DOHH2 (cell line): ENCODE results near the gene DDX43.

Experiments
- H3F3A ChIP-seq: fragments of 200-600 bp; sonication (generic), shearing (Covaris generic); 2 replicates; pipeline ENCODE4 v1.6.0; 2016; ENCODE audit warnings: antibody characterized with exemption, mild to moderate bottlenecking; ENCODE audit not compliant: control insufficient read depth, insufficient read depth
- H3K27ac ChIP-seq: fragments of 200-600 bp; sonication (generic); 2 replicates; pipeline ENCODE4 v1.5.1; 2014; ENCODE audit warnings: low read depth, mild to moderate bottlenecking, low read length, moderate library complexity
- H3K27me3 ChIP-seq: fragments of 200-600 bp; sonication (generic); 2 replicates; pipeline ENCODE4 v1.6.1; 2014; ENCODE audit warnings: mild to moderate bottlenecking, low read length, mixed read lengths; ENCODE audit not compliant: control insufficient read depth
- H3K36me3 ChIP-seq: fragments of 200-600 bp; sonication (generic); 2 replicates; pipeline ENCODE4 v1.6.1; 2014; ENCODE audit warnings: mild to moderate bottlenecking, low read length, moderate library complexity, mixed read lengths; ENCODE audit not compliant: control insufficient read depth
- H3K4me1 ChIP-seq: fragments of 200-600 bp; sonication (generic); 2 replicates; pipeline ENCODE4 v1.6.1; 2014; ENCODE audit warnings: mild to moderate bottlenecking, low read length, mixed read lengths; ENCODE audit not compliant: control insufficient read depth
- H3K4me2 ChIP-seq: fragments of 200-600 bp; sonication (generic); 2 replicates; pipeline ENCODE4 v1.6.0; 2014; ENCODE audit warnings: mild to moderate bottlenecking, low read length, moderate library complexity
- H3K4me3 ChIP-seq: fragments of 200-600 bp; sonication (generic); 2 replicates; pipeline ENCODE4 v1.5.1; 2014; ENCODE audit warnings: mild to moderate bottlenecking, low read length, mixed read lengths
- H3K79me2 ChIP-seq: fragments of 200-600 bp; sonication (generic); 2 replicates; pipeline ENCODE4 v1.6.1; 2014; ENCODE audit warnings: mild to moderate bottlenecking, low read length, mixed read lengths; ENCODE audit not compliant: control insufficient read depth
- H3K9me2 ChIP-seq: fragments of 200-600 bp; sonication (generic); replicated peaks from 2 replicates; pipeline ENCODE4 v1.6.1; 2014; ENCODE audit warnings: mild to moderate bottlenecking, low read length, mixed read lengths; ENCODE audit not compliant: control insufficient read depth
- H3K9me3 ChIP-seq: fragments of 200-600 bp; sonication (generic); 2 replicates; pipeline ENCODE4 v1.6.1; 2014; ENCODE audit warnings: antibody characterized with exemption, low read length, mixed read lengths; ENCODE audit not compliant: control insufficient read depth, insufficient read depth
- H4K20me1 ChIP-seq: fragments of 200-600 bp; sonication (generic); 2 replicates; pipeline ENCODE4 v1.6.0; 2014; ENCODE audit warnings: low read depth, mild to moderate bottlenecking, antibody characterized with exemption, low read length, moderate library complexity; ENCODE audit not compliant: control insufficient read depth, insufficient read depth
- EZH2phosphoT487 ChIP-seq: fragments of 200-600 bp; sonication (generic); IDR thresholded peaks from 2 replicates; pipeline ENCODE4 v1.6.1; 2017; ENCODE audit warnings: borderline replicate concordance, mild to moderate bottlenecking, antibody characterized with exemption, low read length, moderate library complexity, mixed read lengths
- TF ChIP-seq, protein P1 (sequence below): fragments of 200-600 bp; sonication (generic); IDR thresholded peaks from one replicate; pipeline ENCODE4 v1.5.1; 2014; ENCODE audit warnings: antibody characterized with exemption, mild to moderate bottlenecking, low read depth, low read length; ENCODE audit not compliant: poor library complexity, severe bottlenecking

Gene DDX43

DNA sequence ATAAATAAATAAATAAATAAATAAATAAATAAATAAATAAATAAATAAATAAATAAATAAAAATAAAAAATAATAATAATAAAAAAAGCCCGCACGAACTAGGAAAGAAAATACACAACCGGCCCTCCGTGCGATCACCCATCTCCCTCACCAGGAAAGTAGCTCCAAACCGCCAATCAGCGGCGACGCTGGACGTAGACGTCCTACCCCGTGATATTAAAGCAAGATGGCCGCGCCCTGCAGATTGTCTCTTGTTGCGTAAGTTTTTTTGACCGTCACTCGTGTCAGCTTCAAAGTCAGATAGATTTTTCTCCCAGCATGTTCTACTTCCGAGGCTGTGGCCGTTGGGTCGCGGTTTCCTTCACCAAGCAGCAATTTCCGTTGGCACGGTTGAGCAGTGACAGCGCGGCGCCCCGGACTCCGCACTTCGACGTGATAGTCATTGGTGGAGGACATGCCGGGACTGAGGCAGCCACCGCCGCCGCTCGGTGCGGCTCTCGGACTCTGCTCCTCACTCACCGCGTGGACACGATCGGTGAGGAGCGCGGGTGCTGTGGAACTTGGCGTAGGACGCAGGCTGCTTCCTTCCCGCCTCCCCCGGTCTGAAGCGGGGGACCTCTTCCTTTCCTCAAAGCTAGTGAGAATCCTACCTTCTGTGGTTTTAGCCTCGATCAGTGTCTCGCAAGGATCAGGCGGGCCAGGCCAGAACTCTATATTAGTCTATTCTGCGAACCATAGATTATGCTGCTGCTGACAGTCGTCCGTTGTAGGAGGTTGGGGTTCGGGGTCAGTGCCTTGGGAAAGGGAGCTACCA is 67.1 kb downstream of the DDX43 start, which contains the start of gene MTO1:
Gene MTO1 (plus strand): TSS at position 201 of the 814 bp plus-strand sequence. CDS start 118 bp downstream, at position 319.
- Histone ChIP-seq H3K4me1 (peaks cover 27% of the 10 kb centered on the region), H3F3A (peaks cover 14% of the 10 kb centered on the region)
- TF ChIP-seq, protein P1, sequence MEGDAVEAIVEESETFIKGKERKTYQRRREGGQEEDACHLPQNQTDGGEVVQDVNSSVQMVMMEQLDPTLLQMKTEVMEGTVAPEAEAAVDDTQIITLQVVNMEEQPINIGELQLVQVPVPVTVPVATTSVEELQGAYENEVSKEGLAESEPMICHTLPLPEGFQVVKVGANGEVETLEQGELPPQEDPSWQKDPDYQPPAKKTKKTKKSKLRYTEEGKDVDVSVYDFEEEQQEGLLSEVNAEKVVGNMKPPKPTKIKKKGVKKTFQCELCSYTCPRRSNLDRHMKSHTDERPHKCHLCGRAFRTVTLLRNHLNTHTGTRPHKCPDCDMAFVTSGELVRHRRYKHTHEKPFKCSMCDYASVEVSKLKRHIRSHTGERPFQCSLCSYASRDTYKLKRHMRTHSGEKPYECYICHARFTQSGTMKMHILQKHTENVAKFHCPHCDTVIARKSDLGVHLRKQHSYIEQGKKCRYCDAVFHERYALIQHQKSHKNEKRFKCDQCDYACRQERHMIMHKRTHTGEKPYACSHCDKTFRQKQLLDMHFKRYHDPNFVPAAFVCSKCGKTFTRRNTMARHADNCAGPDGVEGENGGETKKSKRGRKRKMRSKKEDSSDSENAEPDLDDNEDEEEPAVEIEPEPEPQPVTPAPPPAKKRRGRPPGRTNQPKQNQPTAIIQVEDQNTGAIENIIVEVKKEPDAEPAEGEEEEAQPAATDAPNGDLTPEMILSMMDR: no peak
- TF ChIP-seq EZH2phosphoT487: no peak

More for the DNA sequence above, 67.1 kb downstream of the DDX43 start, which contains the start of gene MTO1:
- H3K9me2 ChIP-seq: no peaks in the 10 kb centered on the region
- H3K79me2 ChIP-seq: peaks cover 54% of the 10 kb centered on the region
- no peaks in the 10 kb centered on the region for H4K20me1 ChIP-seq
- H3K27ac ChIP-seq: peak within 1 kb of the TSS; percentile 99
- peaks cover 39% of the 10 kb centered on the region for H3K36me3 ChIP-seq
- H3K4me2 ChIP-seq: peak within 1 kb of the TSS; percentile 83
- no peaks in the 10 kb centered on the region for H3K9me3 ChIP-seq
- peak within 1 kb of the TSS; percentile 100 for H3K4me3 ChIP-seq
- H3K27me3 ChIP-seq: no peaks in the 10 kb centered on the region
